ENCODE results near the gene SYT14.
"Not testable (repeated sequence)": the region's sequence is repeated elsewhere in the genome, so short reads cannot be mapped to it uniquely, and the experiment has no call there.

Gene SYT14

DNA sequence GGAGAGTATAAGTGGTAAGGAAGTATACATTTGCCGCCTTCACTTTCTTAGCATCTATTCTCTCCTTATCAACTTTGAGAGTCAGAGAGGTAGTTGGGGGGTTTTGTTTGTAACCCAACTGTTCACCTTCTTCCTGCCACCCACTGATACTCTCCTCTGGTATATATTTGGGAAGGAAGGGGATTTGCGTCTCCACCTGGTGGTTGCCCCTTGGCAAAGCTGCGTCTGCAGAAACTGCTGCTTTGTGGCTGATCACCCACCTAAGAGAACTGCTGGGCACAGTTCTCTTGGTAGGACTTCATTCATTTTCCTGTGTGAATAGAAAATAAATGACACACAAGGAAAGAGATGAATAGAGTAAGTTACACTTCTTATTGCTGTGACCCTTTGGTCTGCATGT lies 87.0 kb downstream of the SYT14 start:
- no peak for DNase-seq (ENCODE audit: low read depth in 2 of 2, low spot score in 1 of 2)

- no peak for DNase-seq (ENCODE audit: low read depth in 2 of 2, low spot score in 1 of 2)
Observed at GRCh38 chr1:210025870-210026269, 87.9 kb downstream of the SYT14 start.

DNA sequence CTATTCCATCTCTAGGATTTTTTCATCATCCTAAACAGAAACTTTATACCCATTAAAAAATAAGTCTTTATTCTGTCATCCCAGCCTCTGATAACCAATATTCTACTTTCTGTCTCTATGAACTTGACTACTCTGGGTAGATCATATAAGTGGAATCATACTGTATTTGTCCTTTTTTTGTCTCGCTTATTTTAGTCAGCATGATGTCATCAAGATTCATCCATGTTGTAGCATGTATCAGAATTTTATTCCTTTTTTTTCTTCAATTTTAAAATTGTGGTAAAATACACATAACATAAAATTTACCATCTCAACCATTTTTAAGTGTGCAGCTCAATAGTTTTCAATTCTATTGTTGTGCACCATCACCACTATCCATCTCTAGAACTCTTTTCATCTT lies 90.0 kb downstream of the SYT14 start:
- no peak for DNase-seq (ENCODE audit: low read depth in 2 of 2, low spot score in 1 of 2)

GRCh38 chr1:210031473-210031872 lies 93.5 kb downstream of the SYT14 start:
- DNase-seq (ENCODE audit: low read depth in 2 of 2, low spot score in 1 of 2): no peak

DNA sequence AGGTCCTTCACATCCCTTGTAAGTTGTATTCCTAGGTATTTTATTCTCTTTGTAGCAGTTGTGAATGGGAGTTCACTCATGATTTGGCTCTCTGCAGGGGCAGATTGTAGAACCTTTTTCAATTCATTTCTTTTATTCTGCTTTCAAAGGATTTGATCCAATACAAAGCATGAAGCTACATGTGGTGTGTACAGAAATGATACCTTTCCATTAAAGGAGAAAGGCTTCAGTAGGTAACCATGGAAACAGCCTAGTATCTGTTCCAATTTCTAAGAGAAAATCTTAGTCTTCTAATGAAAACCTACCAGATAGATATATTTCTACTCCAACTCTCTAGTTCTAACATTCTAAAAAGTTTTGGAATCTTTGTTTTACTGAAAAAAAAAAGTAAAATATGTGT lies 105.0 kb downstream of the SYT14 start:
- no peak for DNase-seq (ENCODE audit: low read depth in 2 of 2, low spot score in 1 of 2)

DNA sequence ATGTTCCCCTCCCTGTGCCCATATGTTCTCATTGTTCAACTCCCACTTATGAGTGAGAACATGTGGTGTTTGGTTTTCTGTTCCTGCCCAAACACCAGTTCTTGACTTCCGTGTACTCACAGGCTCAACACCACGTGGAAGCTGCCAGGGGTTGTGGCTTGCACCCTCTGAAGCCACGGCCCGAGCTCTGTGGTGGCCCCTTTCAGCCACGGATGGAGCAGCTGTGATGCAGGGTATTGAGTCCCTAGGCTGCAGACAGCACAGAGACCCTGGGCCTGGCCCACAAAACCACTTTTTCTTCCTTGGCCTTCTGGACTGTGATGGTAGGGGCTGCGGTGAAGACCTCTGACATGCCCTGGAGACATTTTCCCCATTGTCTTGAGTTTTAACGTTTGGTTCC lies 111.6 kb downstream of the SYT14 start:
- no peak for DNase-seq (ENCODE audit: low read depth in 2 of 2, low spot score in 1 of 2)

DNA sequence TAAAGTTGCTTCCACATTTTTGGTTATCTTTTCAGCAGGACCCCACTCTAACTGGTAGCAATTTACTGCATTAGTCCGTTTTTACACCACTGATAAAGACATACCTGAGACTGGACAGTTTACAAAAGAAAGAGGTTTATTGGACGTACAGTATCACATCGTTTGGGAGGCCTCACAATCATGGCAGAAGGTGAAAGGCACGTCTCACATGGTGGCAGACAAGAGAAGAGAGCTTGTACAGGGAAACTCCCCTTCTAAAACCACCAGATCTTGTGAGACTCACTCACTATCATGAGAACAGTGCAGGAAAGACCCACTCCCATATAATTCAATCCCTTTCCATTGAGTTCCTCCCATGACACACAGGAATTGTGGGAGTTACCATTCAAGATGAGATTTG lies 112.5 kb downstream of the SYT14 start:
- DNase-seq (ENCODE audit: low read depth in 2 of 2, low spot score in 1 of 2): not testable (repeated sequence)

- DNase-seq (ENCODE audit: low read depth in 2 of 2, low spot score in 1 of 2): no peak
Observed at GRCh38 chr1:210053126-210053525, 115.1 kb downstream of the SYT14 start.

GRCh38 chr1:210057593-210057992 lies 119.6 kb downstream of the SYT14 start:
- no peak for DNase-seq (ENCODE audit: low read depth in 2 of 2, low spot score in 1 of 2)

DNA sequence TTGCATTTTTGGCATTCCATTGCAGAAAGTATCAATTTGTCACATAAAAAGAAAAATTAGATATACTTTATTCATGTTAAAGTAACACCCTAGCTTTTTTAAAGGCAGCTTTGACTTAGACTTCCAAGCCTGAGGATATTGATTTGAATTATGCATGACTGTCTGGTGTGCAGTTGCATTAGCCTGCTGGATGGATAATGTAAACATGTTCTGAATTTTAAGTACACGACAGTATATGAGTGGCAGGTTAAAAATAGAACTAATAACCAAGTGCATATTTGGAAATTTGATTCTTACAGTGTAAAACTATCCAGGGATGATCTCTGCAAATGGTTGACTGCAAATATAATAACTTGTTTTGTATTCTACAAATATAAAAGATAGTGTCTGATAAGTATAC lies 124.0 kb downstream of the SYT14 start:
- no peak for DNase-seq (ENCODE audit: low read depth in 2 of 2, low spot score in 1 of 2)

GRCh38 chr1:210070531-210070930 lies 132.5 kb downstream of the SYT14 start:
- no peak for DNase-seq (ENCODE audit: low read depth in 2 of 2, low spot score in 1 of 2)

DNA sequence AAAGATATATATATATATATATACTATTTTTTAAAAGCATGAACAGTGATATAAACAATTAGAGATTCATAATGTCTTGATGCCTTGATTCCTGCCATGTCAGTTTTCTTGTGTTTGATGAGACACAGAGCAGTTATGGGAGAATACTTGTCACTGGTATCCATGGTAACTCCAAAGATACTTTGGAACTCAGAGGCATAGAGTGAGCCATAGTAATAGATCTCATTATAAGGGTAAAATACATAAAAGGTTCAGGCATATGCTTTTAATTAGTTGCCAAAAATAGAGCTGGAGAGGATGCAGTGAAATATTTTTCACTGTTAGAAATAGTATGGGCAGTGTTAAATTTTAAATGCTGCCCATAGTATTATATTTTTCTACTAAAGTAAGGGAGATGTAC lies 134.1 kb downstream of the SYT14 start:
- DNase-seq (ENCODE audit: low read depth in 2 of 2, low spot score in 1 of 2): no peak

DNA sequence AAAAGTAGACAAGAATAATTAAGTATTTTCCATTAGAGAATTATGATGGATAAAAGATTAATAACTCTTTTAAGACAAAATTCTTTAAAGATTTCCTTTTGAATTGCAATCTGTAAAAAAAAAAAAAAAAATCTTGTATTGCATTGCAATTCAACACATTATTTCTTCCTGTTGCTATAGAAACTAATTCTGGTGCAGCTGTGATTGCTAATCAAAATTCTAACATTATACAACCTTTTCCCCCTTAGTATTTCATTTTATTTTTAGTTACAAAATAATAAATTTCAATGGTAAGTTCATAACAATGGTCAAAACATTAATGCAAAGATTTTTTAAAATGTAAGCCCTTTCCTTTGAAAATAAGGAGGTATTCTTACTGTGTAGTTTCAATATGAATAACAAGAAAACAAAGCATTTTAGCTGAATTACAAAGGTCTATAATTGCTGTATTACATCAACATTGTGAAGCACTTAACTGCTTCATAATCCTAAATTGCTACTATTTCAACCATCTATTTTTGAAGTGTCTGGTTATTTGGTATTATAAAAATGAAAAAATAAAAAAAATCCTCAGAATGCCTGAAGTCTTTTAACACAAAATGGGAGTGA lies 135.0 kb downstream of the SYT14 start:
- DNase-seq (ENCODE audit: low read depth in 2 of 2, low spot score in 1 of 2): no peak

GRCh38 chr1:210074904-210075303 lies 136.9 kb downstream of the SYT14 start:
- no peak for DNase-seq (ENCODE audit: low read depth in 2 of 2, low spot score in 1 of 2)

GRCh38 chr1:210076620-210077019 lies 138.6 kb downstream of the SYT14 start:
- DNase-seq (ENCODE audit: low read depth in 2 of 2, low spot score in 1 of 2): no peak

- no peak for DNase-seq (ENCODE audit: low read depth in 2 of 2, low spot score in 1 of 2)
Observed at GRCh38 chr1:210081494-210081893, 143.5 kb downstream of the SYT14 start.

DNA sequence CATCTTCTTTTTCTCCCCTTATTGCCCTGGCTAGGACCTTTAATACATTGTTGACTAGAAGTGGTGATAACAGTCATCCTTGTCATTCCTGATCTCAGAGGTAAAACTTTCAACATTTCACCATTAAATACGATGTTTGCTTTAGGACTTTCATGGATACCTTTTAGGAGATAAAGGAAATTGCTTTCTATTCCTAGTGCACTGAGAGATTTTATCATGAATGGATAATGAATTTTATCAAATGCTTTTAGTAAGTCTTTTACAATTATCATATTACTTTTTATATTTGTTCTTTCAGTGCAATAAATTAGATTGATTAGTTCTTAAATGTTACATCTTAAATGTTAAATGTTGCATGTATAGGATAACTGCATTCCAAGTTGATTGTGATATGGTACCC lies 147.3 kb downstream of the SYT14 start:
- DNase-seq (ENCODE audit: low read depth in 2 of 2, low spot score in 1 of 2): no peak

GRCh38 chr1:210087058-210087457 lies 149.0 kb downstream of the SYT14 start:
- DNase-seq (ENCODE audit: low read depth in 2 of 2, low spot score in 1 of 2): no peak

GRCh38 chr1:210089855-210090254 lies 151.8 kb downstream of the SYT14 start:
- no peak for DNase-seq (ENCODE audit: low read depth in 2 of 2, low spot score in 1 of 2)

GRCh38 chr1:210092366-210092765 lies 154.3 kb downstream of the SYT14 start:
- DNase-seq (ENCODE audit: low read depth in 2 of 2, low spot score in 1 of 2): no peak

DNA sequence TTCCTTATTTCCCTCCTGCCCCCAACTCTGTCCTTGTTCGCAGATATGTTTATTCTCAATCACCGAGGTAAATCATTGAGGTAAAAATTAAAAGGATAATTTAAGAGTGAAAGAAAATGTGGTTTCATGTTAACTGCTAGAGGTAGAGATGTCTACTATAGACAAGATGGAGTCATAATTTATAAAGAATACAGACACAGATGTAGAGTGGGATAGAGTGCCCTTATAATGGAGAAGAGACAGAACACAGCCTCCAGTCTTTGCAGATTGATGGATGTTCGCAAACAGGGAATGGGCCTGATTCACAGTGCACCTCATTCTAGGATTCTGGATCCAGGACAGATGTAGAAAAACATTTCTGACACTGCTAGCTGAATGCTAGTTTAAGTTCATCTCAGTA lies 155.4 kb downstream of the SYT14 start:
- DNase-seq (ENCODE audit: low read depth in 2 of 2, low spot score in 1 of 2): no peak

DNA sequence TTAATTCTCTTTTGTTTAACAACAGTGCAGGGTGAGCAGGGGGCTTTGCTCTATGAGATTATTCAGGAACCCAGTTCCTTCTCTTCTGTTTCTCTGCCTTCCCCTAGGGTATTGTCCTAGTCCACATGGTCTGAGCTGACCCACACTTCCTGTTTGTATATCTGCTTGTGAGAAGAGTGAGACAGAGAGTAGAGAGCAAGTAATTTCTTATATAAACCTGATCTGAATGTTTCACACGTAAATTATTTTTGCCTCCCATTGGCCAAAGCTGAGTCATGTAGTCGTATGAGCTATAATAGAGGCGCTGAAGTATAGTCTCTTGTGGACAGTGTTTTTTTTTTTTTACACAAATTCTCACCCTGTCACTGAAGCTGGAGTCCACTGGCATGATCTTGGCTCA lies 160.3 kb downstream of the SYT14 start:
- DNase-seq (ENCODE audit: low read depth in 2 of 2, low spot score in 1 of 2): no peak

- DNase-seq (ENCODE audit: low read depth in 2 of 2, low spot score in 1 of 2): no peak
Observed at GRCh38 chr1:210099921-210100320, 161.9 kb downstream of the SYT14 start.

DNA sequence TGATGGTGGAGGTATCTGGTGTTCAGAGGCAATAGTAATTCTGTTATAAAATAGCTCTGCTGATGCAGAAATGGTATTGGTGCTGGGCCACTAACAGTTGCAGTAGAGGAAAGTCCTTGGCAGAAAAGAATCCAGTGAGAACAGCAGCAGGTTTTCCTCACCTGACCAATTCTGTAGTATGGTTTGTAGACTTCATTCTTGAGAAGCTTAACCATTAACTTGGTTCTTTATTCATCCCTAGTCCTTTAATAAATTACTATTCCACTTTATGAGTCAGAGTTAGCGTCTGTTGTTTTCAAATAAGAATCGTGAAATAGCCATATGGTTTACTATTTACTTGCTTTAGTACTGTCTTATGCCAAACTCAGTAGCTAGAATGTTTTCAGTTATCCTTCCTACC lies 166.1 kb downstream of the SYT14 start:
- no peak for DNase-seq (ENCODE audit: low read depth in 2 of 2, low spot score in 1 of 2)
